ENCODE results near the gene ARHGAP42. TPM values are rescaled to one million over a fixed set of nuclear protein-coding genes. Genes with fewer than 3 reads are reported as not detected.

The ARHGAP42 gene
- total and polyA plus RNA-seq, 10 of the 15 experiments (the other 5 are each of a cell fraction or from before 2014, with no cell fraction given): 1.8 to 6.3 (median 3.2) TPM

- BruUV-seq (replicated peaks): no TSS peak
These were observed 79.7 kb downstream of the ARHGAP42 start for GRCh38 chr11:100766764-100767163.

More at GRCh38 chr11:100766764-100767163, 79.7 kb downstream of the ARHGAP42 start:
- Histone ChIP-seq H3K9me3 (replicated peaks; ENCODE audit: control insufficient read depth, insufficient read depth, low read length) (no peaks in the 10 kb centered on the region), H3K9ac (ENCODE audit: control insufficient read depth, insufficient read depth, low read length) (no peak overlapping the region), H3K36me3 (ENCODE audit: control insufficient read depth in 2 of 2, insufficient read depth in 2 of 2, low read length in 1 of 2) (no peaks in the 10 kb centered on the region), H3K4me3 (no peak overlapping the region), H3K79me2 (ENCODE audit: control insufficient read depth, insufficient read depth, low read length) (no peaks in the 10 kb centered on the region), H3K4me2 (ENCODE audit: control insufficient read depth, insufficient read depth) (no peak overlapping the region), H3K27ac (ENCODE audit: control insufficient read depth, insufficient read depth) (no peak overlapping the region), H4K20me1 (ENCODE audit: control insufficient read depth, insufficient read depth) (no peaks in the 10 kb centered on the region), H2AFZ (ENCODE audit: control insufficient read depth, low read depth, low read length) (no peak overlapping the region), H3K27me3 (replicated peaks in 1 of 2; ENCODE audit: control insufficient read depth in 2 of 2, insufficient read depth in 2 of 2, low read length in 1 of 2) (no peaks in the 10 kb centered on the region), H3K4me1 (ENCODE audit: control insufficient read depth, insufficient read depth, low read length) (no peaks in the 10 kb centered on the region)
- FAIRE-seq: no peak
- in situ Hi-C loops (cut with MboI) (no loop called here), intact Hi-C loops (cut with micrococcal nuclease; ENCODE audit: unreplicated experiment) (no loop called here)
- ChIA-PET SMC1A (ENCODE audit: uncharacterized antibody, unreplicated experiment) (no interaction called here), CTCF (no interaction called here), RAD21 (ENCODE audit: unreplicated experiment) (no interaction called here), POLR2A (no interaction called here)
- TF ChIP-seq CEBPZ (IDR thresholded peaks at IDR 0.05; ENCODE audit: low read depth, low read length): no peak
- TF ChIP-seq GABPA (IDR thresholded peaks at IDR 0.05; ENCODE audit: low read depth): no peak
- TF ChIP-seq SREBF1 (IDR thresholded peaks at IDR 0.05; ENCODE audit: low read length): no peak
- no peak for TF ChIP-seq NR2C2 (IDR thresholded peaks at IDR 0.05; ENCODE audit: borderline replicate concordance, control insufficient read depth, insufficient read length, low read depth)
- no peak for TF ChIP-seq MXI1 (IDR thresholded peaks at IDR 0.05; ENCODE audit: low read depth, low read length)
- no peak for TF ChIP-seq ZBED1 (IDR thresholded peaks at IDR 0.05; ENCODE audit: borderline replicate concordance)
- DNase-seq (ENCODE audit: low read depth, low spot score): no peak
- no peak for ATAC-seq
- WGBS (ENCODE audit: insufficient coverage, insufficient replicate concordance, low lambda C conversion rate, missing lambda C conversion rate): 89% methylated on average over 2 of the region's 2 CpGs

Measured in GM12878 (cell line).